BLaER1 treated with 17β-estradiol and CSF1 and Interleukin-3, amounts not matched to agents 10 nM and 100 nM (cell line): ENCODE measurements around the gene DLG2.
A peak's percentile ranks its signal among the peaks of the same experiment; 100 is the strongest.
"Not testable (repeated sequence)": the region's sequence is repeated elsewhere in the genome, so short reads cannot be mapped to it uniquely, and the experiment has no call there.

Source experiments
- H3K27ac ChIP-seq, 11 experiments: shearing (Covaris generic); formaldehyde crosslinking; 2 replicates each; pipeline ENCODE4 v1.8.1; 2022
- H3K27me3 ChIP-seq, 11 experiments: shearing (Covaris generic); formaldehyde crosslinking; 2 replicates each; pipeline ENCODE4 v1.8.1; 2022
- H3K36me3 ChIP-seq, 11 experiments: shearing (Covaris generic); formaldehyde crosslinking; 2 replicates each; pipeline ENCODE4 v1.8.1; 2022
- H3K4me1 ChIP-seq, 10 experiments: shearing (Covaris generic); formaldehyde crosslinking; 2 replicates each; pipeline ENCODE4 v1.8.1; 2022
- H3K4me2 ChIP-seq, 11 experiments: shearing (Covaris generic); formaldehyde crosslinking; 2 replicates each; pipeline ENCODE4 v1.8.1; 2022
- H3K4me3 ChIP-seq, 10 experiments: shearing (Covaris generic); formaldehyde crosslinking; 2 replicates each; pipeline ENCODE4 v1.8.1; 2022
- H3K9ac ChIP-seq, 11 experiments: shearing (Covaris generic); formaldehyde crosslinking; 2 replicates each; pipeline ENCODE4 v1.8.1; 2022
- H3K9me3 ChIP-seq, 11 experiments: shearing (Covaris generic); formaldehyde crosslinking; replicated peaks in 1 of 11; 2 replicates each; pipeline ENCODE4 v1.8.1; 2022
- H4K20me1 ChIP-seq, 11 experiments: shearing (Covaris generic); formaldehyde crosslinking; 2 replicates each; pipeline ENCODE4 v1.8.1; 2022
- Cebpa-rat ChIP-seq, 11 experiments: shearing (Covaris generic); IDR thresholded peaks; 2 replicates each; pipeline ENCODE4 v1.8.1; 2022

Gene DLG2

GRCh38 chr11:84313830-84314359, 1313.2 kb downstream of the DLG2 start:
- Histone ChIP-seq H3K9me3 (peaks cover 0 to 1% (median 0%) of the 10 kb centered on the region in 11 experiments; a peak in 1 of 22 replicates), H3K4me2 (no peak overlapping the region), H3K4me3 (no peak overlapping the region), H3K4me1 (peaks cover 0 to 13% (median 0%) of the 10 kb centered on the region in 10 experiments; a peak in 9 of 20 replicates), H4K20me1 (no peaks in the 10 kb centered on the region; a peak in 1 of 22 replicates), H3K36me3 (no peaks in the 10 kb centered on the region), H3K27me3 (no peaks in the 10 kb centered on the region), H3K9ac (no peak overlapping the region), H3K27ac (no peak overlapping the region)
- no peak for TF ChIP-seq Cebpa-rat (IDR thresholded peaks at IDR 0.05)

- Histone ChIP-seq H3K36me3 (no peaks in the 10 kb centered on the region), H4K20me1 (no peaks in the 10 kb centered on the region), H3K27ac (no peak overlapping the region), H3K4me1 (peaks cover 0 to 13% (median 0%) of the 10 kb centered on the region in 10 experiments; a peak in 9 of 20 replicates), H3K27me3 (no peaks in the 10 kb centered on the region), H3K4me2 (peak overlapping the region in 5 of 11 experiments; percentile 3 to 48 (median 29); a peak in 8 of 22 replicates), H3K9ac (no peak overlapping the region), H3K9me3 (peaks cover 0 to 7% (median 0%) of the 10 kb centered on the region in 11 experiments; a peak in 3 of 22 replicates), H3K4me3 (no peak overlapping the region)
- TF ChIP-seq Cebpa-rat (IDR thresholded peaks at IDR 0.05) = peak in 1 of 11 experiments; percentile 30; a peak in 2 of 22 replicates
These were observed 1316.9 kb downstream of the DLG2 start for GRCh38 chr11:84310268-84310667.

- not testable (repeated sequence) for H3K27ac ChIP-seq, H3K4me2 ChIP-seq, H3K4me3 ChIP-seq, H3K9ac ChIP-seq, H3K9me3 ChIP-seq, H3K36me3 ChIP-seq, H4K20me1 ChIP-seq, H3K27me3 ChIP-seq
- peaks cover 0 to 13% (median 0%) of the 10 kb centered on the region in 10 experiments; a peak in 9 of 20 replicates for H3K4me1 ChIP-seq
These were observed 1318.7 kb downstream of the DLG2 start for GRCh38 chr11:84308491-84308890.

- no peak overlapping the region for H3K4me3 ChIP-seq
- no peak overlapping the region for H3K27ac ChIP-seq
- H3K36me3 ChIP-seq = no peaks in the 10 kb centered on the region
- no peak overlapping the region for H3K9ac ChIP-seq
- H3K27me3 ChIP-seq = no peaks in the 10 kb centered on the region
- H4K20me1 ChIP-seq = no peaks in the 10 kb centered on the region
- H3K9me3 ChIP-seq = no peaks in the 10 kb centered on the region
- H3K4me2 ChIP-seq = no peak overlapping the region
- no peak for TF ChIP-seq Cebpa-rat (IDR thresholded peaks at IDR 0.05)
- no peaks in the 10 kb centered on the region for H3K4me1 ChIP-seq
These were observed 1327.1 kb downstream of the DLG2 start for GRCh38 chr11:84300092-84300491.

GRCh38 chr11:84297570-84297969, 1329.6 kb downstream of the DLG2 start:
- H3K4me1 ChIP-seq = no peaks in the 10 kb centered on the region
- H4K20me1 ChIP-seq = no peaks in the 10 kb centered on the region

GRCh38 chr11:84295815-84296214, 1331.3 kb downstream of the DLG2 start:
- H3K4me1 ChIP-seq = no peaks in the 10 kb centered on the region
- TF ChIP-seq Cebpa-rat (IDR thresholded peaks at IDR 0.05) = no peak
- H4K20me1 ChIP-seq = no peaks in the 10 kb centered on the region
- no peak overlapping the region for H3K4me2 ChIP-seq
- H3K9me3 ChIP-seq = no peaks in the 10 kb centered on the region
- H3K4me3 ChIP-seq = no peak overlapping the region
- no peaks in the 10 kb centered on the region for H3K36me3 ChIP-seq
- H3K9ac ChIP-seq = no peak overlapping the region
- no peak overlapping the region for H3K27ac ChIP-seq
- H3K27me3 ChIP-seq = no peaks in the 10 kb centered on the region

More at GRCh38 chr11:84297570-84297969, 1329.6 kb downstream of the DLG2 start:
- no peak for TF ChIP-seq Cebpa-rat (IDR thresholded peaks at IDR 0.05)
- Histone ChIP-seq H3K4me2 (no peak overlapping the region), H3K9me3 (no peaks in the 10 kb centered on the region), H3K4me3 (no peak overlapping the region), H3K36me3 (no peaks in the 10 kb centered on the region), H3K27me3 (no peaks in the 10 kb centered on the region), H3K9ac (no peak overlapping the region), H3K27ac (no peak overlapping the region)

- Histone ChIP-seq H3K9ac (no peak overlapping the region), H3K4me3 (no peak overlapping the region), H3K27ac (no peak overlapping the region), H3K9me3 (no peaks in the 10 kb centered on the region), H3K4me2 (no peak overlapping the region), H3K36me3 (no peaks in the 10 kb centered on the region), H4K20me1 (no peaks in the 10 kb centered on the region), H3K27me3 (no peaks in the 10 kb centered on the region), H3K4me1 (peaks cover 0 to 6% (median 0%) of the 10 kb centered on the region in 10 experiments; a peak in 2 of 20 replicates)
- TF ChIP-seq Cebpa-rat (IDR thresholded peaks at IDR 0.05) = no peak
These were observed 1334.2 kb downstream of the DLG2 start for GRCh38 chr11:84292955-84293354.

GRCh38 chr11:84292006-84292405, 1335.1 kb downstream of the DLG2 start:
- no peak overlapping the region for H3K27ac ChIP-seq
- TF ChIP-seq Cebpa-rat (IDR thresholded peaks at IDR 0.05) = no peak
- H3K9ac ChIP-seq = no peak overlapping the region
- peaks cover 0 to 6% (median 0%) of the 10 kb centered on the region in 10 experiments; a peak in 2 of 20 replicates for H3K4me1 ChIP-seq
- H3K4me2 ChIP-seq = no peak overlapping the region
- H4K20me1 ChIP-seq = no peaks in the 10 kb centered on the region
- no peak overlapping the region for H3K4me3 ChIP-seq
- H3K9me3 ChIP-seq = no peaks in the 10 kb centered on the region
- H3K36me3 ChIP-seq = no peaks in the 10 kb centered on the region
- H3K27me3 ChIP-seq = no peaks in the 10 kb centered on the region

GRCh38 chr11:84290647-84291046, 1336.5 kb downstream of the DLG2 start:
- no peak overlapping the region for H3K4me3 ChIP-seq
- no peaks in the 10 kb centered on the region for H3K27me3 ChIP-seq
- no peak overlapping the region for H3K27ac ChIP-seq
- peaks cover 0 to 6% (median 0%) of the 10 kb centered on the region in 10 experiments; a peak in 2 of 20 replicates for H3K4me1 ChIP-seq
- no peak for TF ChIP-seq Cebpa-rat (IDR thresholded peaks at IDR 0.05)
- H3K36me3 ChIP-seq = no peaks in the 10 kb centered on the region
- no peak overlapping the region for H3K4me2 ChIP-seq
- H4K20me1 ChIP-seq = no peaks in the 10 kb centered on the region
- H3K9me3 ChIP-seq = no peaks in the 10 kb centered on the region
- no peak overlapping the region for H3K9ac ChIP-seq

GRCh38 chr11:84289381-84289906, 1337.7 kb downstream of the DLG2 start:
- Histone ChIP-seq H3K27me3 (no peaks in the 10 kb centered on the region), H3K27ac (no peak overlapping the region), H3K4me3 (no peak overlapping the region), H3K9me3 (no peaks in the 10 kb centered on the region), H3K4me1 (peaks cover 0 to 6% (median 0%) of the 10 kb centered on the region in 10 experiments; a peak in 2 of 20 replicates), H3K4me2 (no peak overlapping the region), H3K36me3 (no peaks in the 10 kb centered on the region), H3K9ac (no peak overlapping the region), H4K20me1 (no peaks in the 10 kb centered on the region)
- TF ChIP-seq Cebpa-rat (IDR thresholded peaks at IDR 0.05) = no peak
